Measurements from ENCODE around the gene POGZ.

GRCh38 chr1:151479462-151479861, 20.2 kb upstream of the POGZ start:
- TF ChIP-seq CTCF (IDR thresholded peaks at IDR 0.05) (no peak), REST (IDR thresholded peaks at IDR 0.05) (no peak), SMC3 (IDR thresholded peaks at IDR 0.05) (no peak), POLR2A (IDR thresholded peaks at IDR 0.05; ENCODE audit: low read length) (no peak), BHLHE40 (IDR thresholded peaks at IDR 0.05; ENCODE audit: low read depth, low read length) (no peak), USF2 (IDR thresholded peaks at IDR 0.05) (no peak), RAD21 (conservative IDR thresholded peaks at IDR 0.05 in 1 of 2, IDR thresholded peaks at IDR 0.05 in 1 of 2) (no peak), JUN (IDR thresholded peaks at IDR 0.05) (no peak), MAZ (IDR thresholded peaks at IDR 0.05; ENCODE audit: borderline replicate concordance, low read depth, low read length) (no peak), GATA3 (IDR thresholded peaks at IDR 0.05; ENCODE audit: borderline replicate concordance) (no peak), ZFP36 (IDR thresholded peaks at IDR 0.05; ENCODE audit: borderline replicate concordance, partially characterized antibody) (no peak), MAX (IDR thresholded peaks at IDR 0.05) (no peak), RCOR1 (IDR thresholded peaks at IDR 0.05; ENCODE audit: low read depth, low read length) (no peak)
